RWPE1 (cell line): ENCODE measurements around the gene PROZ.

ENCODE experiments used
- CTCF ChIA-PET: fragments of 350-600 bp; sonication (Branson Sonifier 250); formaldehyde crosslinking; extraction: SDS; loops from one replicate; lab custom pipeline; 2021; lab: Yijun Ruan, JAX
- POLR2A ChIA-PET: fragments of 400-600 bp; formaldehyde crosslinking; extraction: SDS; loops from one replicate; lab custom pipeline; 2020; ENCODE audit warnings: antibody characterized with exemption; ENCODE audit not compliant: low non-redundant PET; lab: Yijun Ruan, JAX
- DNase-seq: peaks from one replicate; pipeline ENCODE4 v3.0.0; 2012; ENCODE audit warnings: low spot score
- H3K27ac ChIP-seq: fragments of 450-650 bp; 2 replicates; pipeline ENCODE4 v1.5.1; 2017
- TF ChIP-seq, protein P1 (sequence below): fragments of 450-650 bp; conservative IDR thresholded peaks from 2 replicates; pipeline ENCODE4 v1.5.1; 2017; ENCODE audit warnings: low read depth, mild to moderate bottlenecking

The PROZ gene

GRCh38 chr13:113116871-113117271, 41.6 kb upstream of the PROZ start:
- no peak for DNase-seq
- POLR2A ChIA-PET, result no interaction called here
- H3K27ac ChIP-seq, result no peak overlapping the region
- CTCF ChIA-PET, result no interaction called here
- TF ChIP-seq, protein P1, sequence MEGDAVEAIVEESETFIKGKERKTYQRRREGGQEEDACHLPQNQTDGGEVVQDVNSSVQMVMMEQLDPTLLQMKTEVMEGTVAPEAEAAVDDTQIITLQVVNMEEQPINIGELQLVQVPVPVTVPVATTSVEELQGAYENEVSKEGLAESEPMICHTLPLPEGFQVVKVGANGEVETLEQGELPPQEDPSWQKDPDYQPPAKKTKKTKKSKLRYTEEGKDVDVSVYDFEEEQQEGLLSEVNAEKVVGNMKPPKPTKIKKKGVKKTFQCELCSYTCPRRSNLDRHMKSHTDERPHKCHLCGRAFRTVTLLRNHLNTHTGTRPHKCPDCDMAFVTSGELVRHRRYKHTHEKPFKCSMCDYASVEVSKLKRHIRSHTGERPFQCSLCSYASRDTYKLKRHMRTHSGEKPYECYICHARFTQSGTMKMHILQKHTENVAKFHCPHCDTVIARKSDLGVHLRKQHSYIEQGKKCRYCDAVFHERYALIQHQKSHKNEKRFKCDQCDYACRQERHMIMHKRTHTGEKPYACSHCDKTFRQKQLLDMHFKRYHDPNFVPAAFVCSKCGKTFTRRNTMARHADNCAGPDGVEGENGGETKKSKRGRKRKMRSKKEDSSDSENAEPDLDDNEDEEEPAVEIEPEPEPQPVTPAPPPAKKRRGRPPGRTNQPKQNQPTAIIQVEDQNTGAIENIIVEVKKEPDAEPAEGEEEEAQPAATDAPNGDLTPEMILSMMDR, result no peak

DNA sequence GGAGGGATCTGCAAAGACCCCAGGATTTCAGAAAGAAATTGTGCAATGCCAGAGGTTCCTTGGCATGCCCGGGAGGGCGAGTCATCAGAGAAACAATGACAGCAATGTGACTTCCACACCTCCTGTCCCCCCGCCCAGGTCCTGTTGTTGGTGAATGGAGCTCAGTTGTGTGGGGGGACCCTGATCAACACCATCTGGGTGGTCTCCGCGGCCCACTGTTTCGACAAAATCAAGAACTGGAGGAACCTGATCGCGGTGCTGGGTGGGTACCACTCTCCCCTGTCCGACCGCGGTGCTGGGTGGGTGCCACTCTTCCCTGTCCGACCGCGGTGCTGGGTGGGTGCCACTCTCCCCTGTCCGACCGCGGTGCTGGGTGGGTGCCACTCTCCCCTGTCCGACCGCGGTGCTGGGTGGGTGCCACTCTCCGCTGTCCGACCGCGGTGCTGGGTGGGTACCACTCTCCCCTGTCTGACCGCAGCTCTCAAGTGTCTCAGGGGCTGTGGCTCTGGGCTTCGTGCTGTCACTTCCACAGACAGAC, 41.0 kb upstream of the PROZ start:
- ChIA-PET CTCF (no interaction called here), POLR2A (no interaction called here)
- no peak for DNase-seq
- TF ChIP-seq, protein P1, result no peak
- H3K27ac ChIP-seq, result no peak overlapping the region

DNA sequence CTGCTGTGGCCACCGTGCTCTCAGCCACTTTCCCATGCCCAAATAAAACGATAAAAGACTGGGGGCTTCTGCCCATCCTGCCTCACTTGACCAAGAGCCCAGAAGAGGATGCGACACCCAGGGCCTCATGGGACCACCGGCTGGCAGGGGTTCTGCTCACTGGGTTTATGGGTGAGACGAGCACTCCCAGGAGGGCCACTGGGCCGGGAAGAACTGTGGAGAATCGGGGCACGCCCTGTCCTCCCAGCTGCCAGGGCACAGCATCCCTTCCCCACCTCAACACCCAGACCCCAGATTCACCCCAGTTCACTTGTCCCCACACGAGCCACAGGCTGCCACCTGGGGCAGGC, 40.6 kb upstream of the PROZ start:
- TF ChIP-seq, protein P1, result no peak
- H3K27ac ChIP-seq, result no peak overlapping the region
- POLR2A ChIA-PET, result no interaction called here
- DNase-seq, result no peak
- CTCF ChIA-PET, result no interaction called here

DNA sequence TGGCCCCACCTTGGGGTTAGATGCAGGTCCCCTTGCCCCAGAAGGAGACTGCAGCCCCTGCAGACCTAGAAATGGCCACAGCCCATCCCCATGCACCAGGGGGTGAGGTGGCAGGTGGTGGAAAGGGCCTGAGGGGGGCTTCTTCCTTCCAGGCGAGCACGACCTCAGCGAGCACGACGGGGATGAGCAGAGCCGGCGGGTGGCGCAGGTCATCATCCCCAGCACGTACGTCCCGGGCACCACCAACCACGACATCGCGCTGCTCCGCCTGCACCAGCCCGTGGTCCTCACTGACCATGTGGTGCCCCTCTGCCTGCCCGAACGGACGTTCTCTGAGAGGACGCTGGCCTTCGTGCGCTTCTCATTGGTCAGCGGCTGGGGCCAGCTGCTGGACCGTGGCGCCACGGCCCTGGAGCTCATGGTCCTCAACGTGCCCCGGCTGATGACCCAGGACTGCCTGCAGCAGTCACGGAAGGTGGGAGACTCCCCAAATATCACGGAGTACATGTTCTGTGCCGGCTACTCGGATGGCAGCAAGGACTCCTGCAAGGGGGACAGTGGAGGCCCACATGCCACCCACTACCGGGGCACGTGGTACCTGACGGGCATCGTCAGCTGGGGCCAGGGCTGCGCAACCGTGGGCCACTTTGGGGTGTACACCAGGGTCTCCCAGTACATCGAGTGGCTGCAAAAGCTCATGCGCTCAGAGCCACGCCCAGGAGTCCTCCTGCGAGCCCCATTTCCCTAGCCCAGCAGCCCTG, 40.0 kb upstream of the PROZ start:
- ChIA-PET CTCF (no interaction called here), POLR2A (no interaction called here)
- no peak for DNase-seq
- TF ChIP-seq, protein P1, result no peak
- no peak overlapping the region for H3K27ac ChIP-seq

- POLR2A ChIA-PET, result no interaction called here
Observed at GRCh38 chr13:113119166-113119821, 39.2 kb upstream of the PROZ start.

GRCh38 chr13:113119822-113120189, 38.6 kb upstream of the PROZ start:
- TF ChIP-seq, protein P1, result no peak
- POLR2A ChIA-PET, result no interaction called here
- H3K27ac ChIP-seq, result no peak overlapping the region
- DNase-seq, result no peak
- CTCF ChIA-PET, result interaction anchor here (0.7 kb wide), 1 partner anchor 83 kb away, joined by 3 read pairs; no protein-coding TSS in a partner anchor

More at GRCh38 chr13:113119166-113119821, 39.2 kb upstream of the PROZ start:
- CTCF ChIA-PET, result interaction anchor here (0.7 kb wide), 1 partner anchor 83 kb away, joined by 3 read pairs; no protein-coding TSS in a partner anchor
- H3K27ac ChIP-seq, result no peak overlapping the region
- no peak for DNase-seq
- TF ChIP-seq, protein P1, result no peak
